ENCODE data around the gene CORO1C. TPM values are rescaled to one million over a fixed set of nuclear protein-coding genes. Genes with fewer than 3 reads are reported as not detected.
"Not testable (repeated sequence)": the region's sequence is repeated elsewhere in the genome, so short reads cannot be mapped to it uniquely, and the experiment has no call there.

The CORO1C gene
- total RNA-seq, 1 donor from 2014 or later, result 107 TPM

- DNase-seq, result no peak
These were observed 59.3 kb downstream of the CORO1C start for GRCh38 chr12:108672054-108672453.

GRCh38 chr12:108671110-108671509 is 60.2 kb downstream of the CORO1C start:
- no peak for DNase-seq

GRCh38 chr12:108670066-108670631 is 61.2 kb downstream of the CORO1C start:
- no peak for DNase-seq

GRCh38 chr12:108668542-108668941 is 62.8 kb downstream of the CORO1C start:
- no peak for DNase-seq

- DNase-seq, result peak; percentile 81
These were observed 63.3 kb downstream of the CORO1C start for GRCh38 chr12:108668063-108668462.

- DNase-seq, result peak; percentile 24
These were observed 64.0 kb downstream of the CORO1C start for GRCh38 chr12:108667349-108667748.

GRCh38 chr12:108666401-108666881 is 64.9 kb downstream of the CORO1C start:
- DNase-seq, result peak; percentile 71

GRCh38 chr12:108665608-108666202 is 65.6 kb downstream of the CORO1C start:
- no peak for DNase-seq

- DNase-seq, result peak; percentile 96
These were observed 66.7 kb downstream of the CORO1C start for GRCh38 chr12:108664338-108665258.

- DNase-seq, result no peak
These were observed 67.8 kb downstream of the CORO1C start for GRCh38 chr12:108663324-108664015.

- not testable (repeated sequence) for DNase-seq
These were observed 73.2 kb downstream of the CORO1C start for GRCh38 chr12:108658115-108658514.

GRCh38 chr12:108657130-108657745 is 74.1 kb downstream of the CORO1C start:
- no peak for DNase-seq

- DNase-seq, result not testable (repeated sequence)
These were observed 75.1 kb downstream of the CORO1C start for GRCh38 chr12:108656247-108656646.

- DNase-seq, result not testable (repeated sequence)
These were observed 75.5 kb downstream of the CORO1C start for GRCh38 chr12:108655812-108656175.

- DNase-seq, result not testable (repeated sequence)
These were observed 76.7 kb downstream of the CORO1C start for GRCh38 chr12:108654622-108655021.

- DNase-seq, result no peak
These were observed 77.4 kb downstream of the CORO1C start for GRCh38 chr12:108653922-108654321.

GRCh38 chr12:108653082-108653516 is 78.2 kb downstream of the CORO1C start:
- no peak for DNase-seq

- DNase-seq, result no peak
These were observed 81.2 kb downstream of the CORO1C start for GRCh38 chr12:108650083-108650482.

GRCh38 chr12:108649669-108650068 is 81.6 kb downstream of the CORO1C start:
- no peak for DNase-seq

- no peak for DNase-seq
These were observed 82.2 kb downstream of the CORO1C start for GRCh38 chr12:108649126-108649525.

- no peak for DNase-seq
These were observed 82.9 kb downstream of the CORO1C start for GRCh38 chr12:108648371-108648770.
